Measurements from ENCODE around the gene ZNF480.

The ZNF480 gene

DNA sequence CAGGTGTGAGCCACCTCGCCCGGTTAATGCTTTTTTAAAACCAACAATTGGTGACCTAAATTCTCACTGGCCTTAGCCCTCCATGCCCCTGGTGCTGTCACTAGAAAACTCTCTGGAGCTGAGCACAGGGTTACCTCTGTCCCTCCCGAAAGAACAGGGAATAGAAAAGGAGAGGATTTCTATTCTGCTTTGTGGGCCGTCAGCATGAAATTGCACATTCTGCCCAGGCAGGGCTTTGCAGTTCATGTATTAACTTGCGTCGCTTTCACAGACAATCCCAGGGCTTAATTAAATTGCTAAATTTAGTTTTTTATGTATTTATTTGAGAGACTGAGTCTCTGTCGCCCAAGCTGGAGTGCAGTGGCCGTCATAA, 583 bp upstream of the ZNF480 start:
- Histone ChIP-seq H3K4me3 (ENCODE audit: low read length) (peak overlapping the region; percentile 83), H3K36me3 (replicated peaks; ENCODE audit: low read depth, low read length) (peaks cover 60% of the 10 kb centered on the region), H3K27ac (ENCODE audit: low read length) (no peak overlapping the region), H3K9me3 (ENCODE audit: insufficient read depth, low read length) (peaks cover 16% of the 10 kb centered on the region; the same call in 1 of the 2 replicates), H3K9ac (ENCODE audit: low read length) (peak overlapping the region; percentile 44), H4K20me1 (ENCODE audit: insufficient read depth, low read length) (no peaks in the 10 kb centered on the region), H3K79me2 (ENCODE audit: low read length) (peaks cover 23% of the 10 kb centered on the region), H2AFZ (ENCODE audit: low read depth, low read length) (peak overlapping the region; percentile 72; the same call in 1 of the 2 replicates), H3K27me3 (ENCODE audit: low read depth, low read length) (no peaks in the 10 kb centered on the region), H3K4me1 (ENCODE audit: low read length) (peaks cover 7% of the 10 kb centered on the region), H3K4me2 (ENCODE audit: low read length) (peak overlapping the region; percentile 73)
- TF ChIP-seq EZH2phosphoT487 (IDR thresholded peaks at IDR 0.05; ENCODE audit: low read depth) = no peak
- TF ChIP-seq, protein P1, sequence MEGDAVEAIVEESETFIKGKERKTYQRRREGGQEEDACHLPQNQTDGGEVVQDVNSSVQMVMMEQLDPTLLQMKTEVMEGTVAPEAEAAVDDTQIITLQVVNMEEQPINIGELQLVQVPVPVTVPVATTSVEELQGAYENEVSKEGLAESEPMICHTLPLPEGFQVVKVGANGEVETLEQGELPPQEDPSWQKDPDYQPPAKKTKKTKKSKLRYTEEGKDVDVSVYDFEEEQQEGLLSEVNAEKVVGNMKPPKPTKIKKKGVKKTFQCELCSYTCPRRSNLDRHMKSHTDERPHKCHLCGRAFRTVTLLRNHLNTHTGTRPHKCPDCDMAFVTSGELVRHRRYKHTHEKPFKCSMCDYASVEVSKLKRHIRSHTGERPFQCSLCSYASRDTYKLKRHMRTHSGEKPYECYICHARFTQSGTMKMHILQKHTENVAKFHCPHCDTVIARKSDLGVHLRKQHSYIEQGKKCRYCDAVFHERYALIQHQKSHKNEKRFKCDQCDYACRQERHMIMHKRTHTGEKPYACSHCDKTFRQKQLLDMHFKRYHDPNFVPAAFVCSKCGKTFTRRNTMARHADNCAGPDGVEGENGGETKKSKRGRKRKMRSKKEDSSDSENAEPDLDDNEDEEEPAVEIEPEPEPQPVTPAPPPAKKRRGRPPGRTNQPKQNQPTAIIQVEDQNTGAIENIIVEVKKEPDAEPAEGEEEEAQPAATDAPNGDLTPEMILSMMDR (IDR thresholded peaks at IDR 0.05; ENCODE audit: low read depth, low read length) = no peak

DNA sequence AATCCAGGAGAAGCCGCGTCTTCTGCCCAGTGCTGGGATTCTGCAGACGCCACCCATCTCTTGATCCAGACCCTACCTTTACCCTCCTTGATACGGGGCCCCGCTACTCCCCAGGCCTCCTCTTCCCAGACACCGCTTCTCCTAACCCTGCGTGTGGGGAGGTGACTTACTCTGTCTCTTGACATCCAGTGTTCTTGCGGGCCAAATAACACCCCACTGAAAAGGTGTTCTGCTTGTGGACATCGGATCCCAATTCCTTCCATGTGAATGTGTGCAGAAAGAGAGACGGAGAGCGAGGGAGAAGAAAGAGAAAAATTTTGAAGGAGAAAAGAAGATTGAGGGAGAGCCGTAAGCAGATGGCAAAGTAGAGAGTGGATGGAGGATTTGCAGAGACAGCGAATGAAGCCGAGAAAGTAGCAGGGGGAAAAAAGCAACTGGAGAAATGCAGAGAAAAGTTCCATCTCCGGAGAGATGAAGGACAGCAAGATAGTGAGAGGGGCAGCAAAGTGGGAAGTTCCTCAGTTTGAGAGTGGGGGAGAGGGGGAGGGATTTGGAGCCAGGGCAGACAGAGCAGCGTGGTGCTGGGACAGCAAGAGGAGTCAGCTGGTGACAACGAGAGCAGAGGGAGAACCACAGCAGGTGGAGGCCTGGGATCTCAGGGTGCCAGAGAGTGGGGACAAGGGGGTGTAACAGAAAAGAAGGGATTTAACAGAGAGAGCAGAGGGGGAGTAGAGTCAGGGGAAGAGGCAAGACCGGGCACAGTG, 814 bp downstream of the ZNF480 start:
- Histone ChIP-seq H3K9ac (ENCODE audit: low read length) (peak overlapping the region; percentile 89), H3K27ac (ENCODE audit: low read length) (peak overlapping the region; percentile 58), H3K27me3 (ENCODE audit: low read depth, low read length) (no peaks in the 10 kb centered on the region), H3K4me1 (ENCODE audit: low read length) (peaks cover 7% of the 10 kb centered on the region), H3K9me3 (ENCODE audit: insufficient read depth, low read length) (peaks cover 12% of the 10 kb centered on the region; the same call in 1 of the 2 replicates), H3K4me2 (ENCODE audit: low read length) (peak overlapping the region; percentile 93), H4K20me1 (ENCODE audit: insufficient read depth, low read length) (no peaks in the 10 kb centered on the region), H3K79me2 (ENCODE audit: low read length) (peaks cover 23% of the 10 kb centered on the region), H3K4me3 (ENCODE audit: low read length) (peak overlapping the region; percentile 85), H3K36me3 (replicated peaks; ENCODE audit: low read depth, low read length) (peaks cover 61% of the 10 kb centered on the region), H2AFZ (ENCODE audit: low read depth, low read length) (0 out of 2 replicates have a peak overlapping the region, but pooled peaks have one; percentile 69)
- TF ChIP-seq, protein P1 (IDR thresholded peaks at IDR 0.05; ENCODE audit: low read depth, low read length) = no peak
- TF ChIP-seq EZH2phosphoT487 (IDR thresholded peaks at IDR 0.05; ENCODE audit: low read depth) = no peak

DNA sequence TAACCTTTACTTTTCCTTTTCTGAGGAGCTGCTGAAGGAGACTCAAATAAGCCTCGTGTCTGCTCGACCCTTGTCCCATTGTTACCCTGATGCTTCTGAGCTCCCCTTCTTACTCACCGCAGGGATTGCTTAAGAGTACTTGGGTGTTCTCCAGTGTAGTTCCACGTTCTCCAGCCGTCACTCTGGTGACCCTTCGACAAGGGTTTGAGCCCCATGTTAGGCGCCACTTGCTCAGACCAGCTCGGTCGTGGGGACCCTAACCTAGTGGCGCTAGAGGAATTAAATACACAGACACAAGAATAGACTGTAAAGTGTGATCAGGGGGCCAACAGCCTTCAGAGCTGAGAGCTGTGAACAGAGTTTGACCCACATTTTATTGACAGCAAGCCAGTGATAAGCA, 10.3 kb downstream of the ZNF480 start:
- Histone ChIP-seq H3K36me3 (replicated peaks; ENCODE audit: low read depth, low read length) (peaks cover 92% of the 10 kb centered on the region), H3K27ac (ENCODE audit: low read length) (no peak overlapping the region), H2AFZ (ENCODE audit: low read depth, low read length) (no peak overlapping the region), H3K4me3 (ENCODE audit: low read length) (no peak overlapping the region), H3K4me2 (ENCODE audit: low read length) (no peak overlapping the region), H3K9me3 (ENCODE audit: insufficient read depth, low read length) (peaks cover 47% of the 10 kb centered on the region), H3K79me2 (ENCODE audit: low read length) (no peaks in the 10 kb centered on the region; the same call in 1 of the 2 replicates), H3K9ac (ENCODE audit: low read length) (no peak overlapping the region), H4K20me1 (ENCODE audit: insufficient read depth, low read length) (no peaks in the 10 kb centered on the region), H3K4me1 (ENCODE audit: low read length) (no peaks in the 10 kb centered on the region), H3K27me3 (ENCODE audit: low read depth, low read length) (no peaks in the 10 kb centered on the region)
- TF ChIP-seq, protein P1 (IDR thresholded peaks at IDR 0.05; ENCODE audit: low read depth, low read length) = no peak
- TF ChIP-seq EZH2phosphoT487 (IDR thresholded peaks at IDR 0.05; ENCODE audit: low read depth) = no peak

DNA sequence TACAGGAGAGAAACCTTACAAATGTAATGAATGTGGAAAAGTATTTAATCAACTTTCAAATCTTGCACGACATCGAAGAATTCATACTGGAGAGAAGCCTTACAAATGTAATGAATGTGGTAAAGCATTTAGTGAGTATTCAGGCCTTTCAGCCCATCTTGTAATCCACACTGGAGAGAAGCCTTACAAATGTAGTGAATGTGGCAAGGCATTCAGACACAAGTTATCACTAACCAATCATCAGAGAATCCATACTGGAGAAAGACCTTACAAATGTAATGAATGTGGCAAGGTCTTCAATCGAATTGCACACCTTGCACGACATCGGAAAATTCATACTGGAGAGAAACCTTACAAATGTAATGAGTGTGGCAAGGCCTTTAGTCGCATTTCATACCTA, 25.5 kb downstream of the ZNF480 start:
- Histone ChIP-seq H3K36me3 (replicated peaks; ENCODE audit: low read depth, low read length) (peaks cover 84% of the 10 kb centered on the region), H3K27ac (ENCODE audit: low read length) (no peak overlapping the region), H3K4me3 (ENCODE audit: low read length) (no peak overlapping the region), H3K4me2 (ENCODE audit: low read length) (no peak overlapping the region), H3K9ac (ENCODE audit: low read length) (no peak overlapping the region), H2AFZ (ENCODE audit: low read depth, low read length) (no peak overlapping the region), H3K27me3 (ENCODE audit: low read depth, low read length) (no peaks in the 10 kb centered on the region), H3K4me1 (ENCODE audit: low read length) (no peaks in the 10 kb centered on the region), H3K79me2 (ENCODE audit: low read length) (no peaks in the 10 kb centered on the region), H4K20me1 (ENCODE audit: insufficient read depth, low read length) (no peaks in the 10 kb centered on the region), H3K9me3 (ENCODE audit: insufficient read depth, low read length) (peaks cover 80% of the 10 kb centered on the region)
- TF ChIP-seq EZH2phosphoT487 (IDR thresholded peaks at IDR 0.05; ENCODE audit: low read depth) = no peak
- TF ChIP-seq, protein P1 (IDR thresholded peaks at IDR 0.05; ENCODE audit: low read depth, low read length) = no peak

Measured in OCI-LY3 (cell line).